ENCODE data around the gene CRYGD.
"Not testable (repeated sequence)": the region's sequence is repeated elsewhere in the genome, so short reads cannot be mapped to it uniquely, and the experiment has no call there.

The CRYGD gene

GRCh38 chr2:208124013-208124715 is at the start of gene CRYGD:
TSS of gene CRYGD (minus strand) at chr2:208124524. CDS start at chr2:208124473, 51 bp downstream.
- DNase-seq (ENCODE audit: low read depth in 2 of 2) = not testable (repeated sequence)

GRCh38 chr2:208172125-208172524 is 47.8 kb upstream of the CRYGD start:
- no peak for DNase-seq (ENCODE audit: low read depth in 2 of 2)

GRCh38 chr2:208164951-208165755 is 40.8 kb upstream of the CRYGD start:
- DNase-seq (ENCODE audit: low read depth in 2 of 2) = no peak

DNA sequence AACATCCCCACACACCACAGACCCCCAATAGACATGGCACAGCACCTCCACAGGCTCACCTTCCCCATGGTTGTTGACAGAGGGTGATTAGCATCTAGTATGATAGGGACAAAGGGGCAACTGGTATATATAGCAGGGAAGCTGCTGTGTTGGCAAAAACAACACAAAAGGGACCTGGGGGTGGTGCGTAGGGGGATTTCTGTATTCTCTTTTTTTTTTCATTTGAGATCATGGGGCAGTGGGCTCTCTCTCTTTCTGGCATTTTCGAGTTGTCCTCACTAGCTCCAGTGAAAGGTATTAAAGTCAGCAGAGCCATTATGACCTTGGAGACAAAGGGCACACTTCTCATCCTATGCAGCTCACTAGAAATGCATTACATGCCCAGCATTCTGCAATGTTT is 39.2 kb upstream of the CRYGD start, which contains the start of gene CRYGA:
Gene CRYGA (minus strand): TSS at position 101 of the 400 bp plus-strand sequence. CDS start 33 bp downstream, at position 68.
- DNase-seq (ENCODE audit: low read depth in 2 of 2) = no peak

DNA sequence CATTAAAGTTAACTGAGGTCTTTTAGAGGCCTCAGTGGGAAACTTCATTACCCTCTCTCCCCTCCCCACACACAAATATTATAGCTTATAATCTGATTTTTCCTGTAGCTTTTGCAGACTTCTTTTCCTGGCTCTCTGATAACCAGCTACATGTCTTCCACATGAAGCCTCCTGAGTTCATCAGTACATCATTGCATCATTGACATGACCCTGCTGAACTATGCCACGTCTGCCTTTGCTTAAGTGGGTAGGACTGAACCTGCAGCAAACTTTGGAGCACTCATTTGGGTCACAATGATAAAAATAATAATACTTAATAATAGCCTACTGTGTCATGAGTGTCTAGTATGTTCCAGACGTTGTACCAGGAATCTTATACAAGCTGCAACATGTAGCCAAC is 32.1 kb upstream of the CRYGD start:
- no peak for DNase-seq (ENCODE audit: low read depth in 2 of 2)

DNA sequence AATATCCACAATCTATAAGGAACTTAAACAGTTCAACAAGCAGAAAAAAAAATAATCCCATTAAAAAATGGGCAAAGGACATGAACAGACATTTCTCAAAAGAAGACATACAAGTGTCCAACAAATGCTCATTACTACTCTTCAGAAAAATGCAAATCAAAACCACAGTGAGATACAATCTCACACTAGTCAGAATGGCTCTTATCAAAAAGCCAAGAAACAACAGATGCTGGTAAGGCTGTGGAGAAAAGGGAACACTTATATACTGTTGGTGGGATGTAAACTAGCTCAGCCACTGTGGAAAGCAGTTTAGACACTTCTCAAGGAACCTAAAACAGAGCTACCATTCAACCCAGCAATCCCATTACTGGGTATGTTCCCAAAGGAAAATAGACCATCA is 28.8 kb upstream of the CRYGD start:
- no peak for DNase-seq (ENCODE audit: low read depth in 2 of 2)

GRCh38 chr2:208150956-208151355 is 26.6 kb upstream of the CRYGD start:
- DNase-seq (ENCODE audit: low read depth in 2 of 2) = no peak

- DNase-seq (ENCODE audit: low read depth in 2 of 2) = no peak
Measured at GRCh38 chr2:208150094-208150493, 25.8 kb upstream of the CRYGD start.

DNA sequence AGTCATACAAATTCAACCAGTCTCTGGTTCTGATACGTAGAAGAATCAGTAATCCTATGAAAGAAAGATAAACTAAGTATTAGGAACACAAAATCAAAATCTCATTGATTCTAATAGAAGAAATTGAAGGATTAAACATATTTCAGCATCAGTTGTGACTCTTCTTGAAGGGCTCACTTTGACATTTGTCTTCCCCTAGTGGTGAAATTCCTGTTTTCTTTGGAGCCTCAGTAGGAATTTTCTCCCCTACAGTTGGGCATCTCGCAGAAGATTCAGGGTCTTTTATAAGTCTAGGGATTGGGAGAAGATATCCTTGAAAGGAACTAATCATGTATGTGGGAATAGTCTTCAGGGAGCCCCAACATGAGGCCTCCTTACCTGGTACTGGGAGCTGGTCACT is 24.5 kb upstream of the CRYGD start:
- no peak for DNase-seq (ENCODE audit: low read depth in 2 of 2)

- no peak for DNase-seq (ENCODE audit: low read depth in 2 of 2)
Measured at GRCh38 chr2:208147759-208148158, 23.4 kb upstream of the CRYGD start.

- no peak for DNase-seq (ENCODE audit: low read depth in 2 of 2)
Measured at GRCh38 chr2:208147008-208147407, 22.7 kb upstream of the CRYGD start.

- no peak for DNase-seq (ENCODE audit: low read depth in 2 of 2)
Measured at GRCh38 chr2:208146006-208146405, 21.7 kb upstream of the CRYGD start, which contains the start of gene CRYGB. TSS of gene CRYGB (minus strand) at chr2:208146158. CDS start at chr2:208146120, 38 bp downstream.

- DNase-seq (ENCODE audit: low read depth in 2 of 2) = no peak
Measured at GRCh38 chr2:208142925-208143799, 18.8 kb upstream of the CRYGD start.

- no peak for DNase-seq (ENCODE audit: low read depth in 2 of 2)
Measured at GRCh38 chr2:208142240-208142924, 18.1 kb upstream of the CRYGD start.

DNA sequence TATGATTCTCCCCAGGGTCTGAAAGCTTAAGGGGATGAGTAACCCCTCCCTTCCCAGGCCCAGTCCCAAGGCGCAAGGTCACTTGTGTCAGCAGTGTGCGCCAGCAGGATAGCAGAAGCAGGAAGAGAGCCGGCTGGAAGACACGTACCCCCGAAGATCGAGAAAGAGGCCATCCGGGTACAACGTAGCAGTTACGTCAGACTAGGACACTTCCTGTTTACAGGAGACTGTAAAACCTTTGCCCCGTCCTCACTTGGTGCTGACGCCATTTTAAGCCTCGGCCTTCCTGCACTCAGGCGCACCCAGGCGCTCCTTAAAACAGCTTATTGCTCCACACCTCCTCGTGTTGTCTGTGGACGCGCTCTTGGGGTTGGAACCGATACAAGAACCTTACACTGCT is 15.1 kb upstream of the CRYGD start:
- no peak for DNase-seq (ENCODE audit: low read depth in 2 of 2)

GRCh38 chr2:208138334-208138733 is 14.0 kb upstream of the CRYGD start:
- not testable (repeated sequence) for DNase-seq (ENCODE audit: low read depth in 2 of 2)

DNA sequence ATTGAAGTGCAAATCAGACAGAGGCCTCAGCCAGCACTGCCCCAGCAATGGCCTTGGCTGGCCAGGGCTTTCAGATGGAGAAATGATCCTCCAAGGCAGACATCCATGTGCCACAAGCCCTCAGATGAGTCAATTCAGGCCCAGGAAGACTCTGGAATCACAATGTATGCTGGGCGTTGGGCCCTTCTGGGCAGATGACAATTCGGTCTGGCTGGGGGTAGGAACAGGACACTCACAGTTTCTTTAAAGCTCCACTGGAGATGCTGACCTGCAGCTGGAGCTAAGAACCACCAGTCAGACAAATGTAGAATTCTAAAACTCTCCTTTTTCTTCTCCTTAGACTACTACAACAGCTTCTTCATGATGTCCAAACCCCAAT is 12.4 kb upstream of the CRYGD start:
- no peak for DNase-seq (ENCODE audit: low read depth in 2 of 2)

DNA sequence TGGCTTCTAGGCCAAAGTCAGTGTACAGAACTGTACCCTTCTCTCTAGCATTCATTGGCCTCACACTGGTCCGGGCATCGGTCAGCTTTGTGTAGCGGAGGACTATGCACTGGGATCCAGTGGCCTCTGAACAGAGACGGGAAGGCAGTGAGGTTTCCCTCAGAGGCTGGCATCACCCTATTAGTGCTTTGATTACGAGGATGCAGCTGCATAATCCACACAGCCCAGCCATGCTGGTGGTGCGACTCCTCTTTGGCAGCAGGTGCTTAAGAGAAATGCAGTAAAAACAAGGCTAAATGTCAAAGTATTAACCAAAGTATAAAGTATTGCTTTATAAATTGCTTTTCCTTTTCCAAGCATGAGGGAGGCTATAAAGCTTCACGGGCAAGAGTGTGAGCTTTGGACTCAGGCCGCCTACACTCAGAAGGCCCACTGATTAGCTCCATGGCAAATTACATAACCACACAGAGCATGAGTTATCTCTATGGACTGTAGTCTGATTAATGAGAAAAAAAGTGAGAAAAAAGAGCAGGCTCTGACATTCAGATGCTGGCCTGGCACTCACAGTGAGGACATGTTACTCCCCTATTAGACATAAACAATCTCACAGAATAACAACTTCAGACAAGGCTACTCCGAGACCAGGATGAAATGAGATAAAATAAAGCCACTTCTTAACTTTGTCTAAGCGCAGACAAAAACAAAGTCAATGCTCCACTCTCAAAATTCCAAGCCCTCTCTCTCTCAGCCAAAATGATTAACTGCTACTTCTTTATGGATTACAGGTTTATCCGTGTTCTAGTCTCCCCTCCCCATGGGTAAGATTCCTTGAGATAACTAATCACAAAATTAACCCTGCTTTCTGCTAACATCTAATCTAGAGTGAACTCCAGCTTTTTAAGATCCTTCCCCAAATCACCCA is 11.7 kb upstream of the CRYGD start:
- DNase-seq (ENCODE audit: low read depth in 2 of 2) = no peak

- no peak for DNase-seq (ENCODE audit: low read depth in 2 of 2)
Measured at GRCh38 chr2:208134928-208135586, 10.7 kb upstream of the CRYGD start.

GRCh38 chr2:208130712-208131110 is 6.4 kb upstream of the CRYGD start:
- no peak for DNase-seq (ENCODE audit: low read depth in 2 of 2)

Data from stimulated activated CD8-positive, alpha-beta memory T cell treated with anti-CD3 and anti-CD28 coated beads, Interleukin-7, amount 100 ng/mL, for 1 hour (primary cell).